Measurements from ENCODE around the gene NAGK. TPM values are rescaled to one million over a fixed set of nuclear protein-coding genes. Genes with fewer than 3 reads are reported as not detected.

NAGK gene
- total and polyA plus RNA-seq, 9 of the 15 experiments (the other 6 are each of a cell fraction or from before 2014, with no cell fraction given) = 4.9 to 14.9 (median 10.6) TPM

- no TSS peak for BruUV-seq (replicated peaks)
- H3K9ac ChIP-seq (ENCODE audit: insufficient read depth in 1 of 2, low read depth in 2 of 2, low read length in 2 of 2) = no peak overlapping the region
- no peaks in the 10 kb centered on the region for H3K27me3 ChIP-seq (ENCODE audit: control insufficient read depth in 2 of 2, insufficient read depth in 2 of 2, low read length in 2 of 2)
- H3K9me1 ChIP-seq (ENCODE audit: control insufficient read depth, insufficient read depth, low read length) = no peaks in the 10 kb centered on the region
- FAIRE-seq = no peak
- ChIA-PET POLR2A (interaction anchor here (1.2 to 1.7 kb wide), 2 partner anchors 9 to 24 kb away, joined by 3 to 6 read pairs; no protein-coding TSS in a partner anchor), CTCF (ENCODE audit: low intra/inter-chr PET ratio) (no interaction called here)
- no peak for ATAC-seq
- H4K20me1 ChIP-seq (replicated peaks; ENCODE audit: control insufficient read depth, insufficient read depth, low read length) = no peaks in the 10 kb centered on the region
- peaks cover 3% of the 10 kb centered on the region; the same call in 1 of the 2 replicates for H3K9me3 ChIP-seq (replicated peaks; ENCODE audit: control insufficient read depth, insufficient read depth, low read depth, low read length)
- intact Hi-C loops (cut with micrococcal nuclease) = no loop called here
- H3K4me1 ChIP-seq (replicated peaks in 1 of 2; ENCODE audit: control insufficient read depth in 2 of 2, insufficient read depth in 2 of 2, low read length in 2 of 2) = peaks cover 0 to 2% of the 10 kb centered on the region in 2 experiments; a peak in 2 of 5 replicates
- no peak overlapping the region for H3K4me3 ChIP-seq
- TF ChIP-seq E2F6 (IDR thresholded peaks at IDR 0.05; ENCODE audit: borderline replicate concordance in 1 of 2, extremely low read depth in 1 of 2, insufficient read depth in 1 of 2, insufficient read length in 1 of 2, low read depth in 1 of 2, low read length in 1 of 2, poor library complexity in 1 of 2, severe bottlenecking in 1 of 2) (no peak), ZNF609 (CRISPR knock-in tag; IDR thresholded peaks at IDR 0.05; ENCODE audit: borderline replicate concordance) (no peak)
- peaks cover 52% of the 10 kb centered on the region for H3K79me2 ChIP-seq (ENCODE audit: control insufficient read depth, insufficient read depth, low read length)
- H3K4me2 ChIP-seq (ENCODE audit: insufficient read depth, low read length) = no peak overlapping the region
- H3K36me3 ChIP-seq (ENCODE audit: control insufficient read depth, insufficient read depth, low read length) = peaks cover 37% of the 10 kb centered on the region; the same call in 2 of the 3 replicates
- in situ Hi-C loops (cut with MboI) = no loop called here
- no peak for DNase-seq (ENCODE audit: extremely low read depth in 1 of 4, low spot score in 3 of 4)
- WGBS (ENCODE audit: insufficient coverage, low coverage, missing lambda C conversion rate) = 95% methylated on average over 7 of the region's 7 CpGs
- H2AFZ ChIP-seq (ENCODE audit: low read depth, low read length) = no peak overlapping the region
- no peak overlapping the region for H3K27ac ChIP-seq (ENCODE audit: extremely low read depth, low read depth, low read length)
These were observed 57.3 kb downstream of the NAGK start for GRCh38 chr2:71125506-71126294.

All from K562 (cell line).